Uterus (tissue), 4 donors: ENCODE data around the gene CD200R1L. TPM values are rescaled to one million over a fixed set of nuclear protein-coding genes. Genes with fewer than 3 reads are reported as not detected.

Source experiments
- DNase-seq, 2 donors: peaks; one replicate each; pipeline ENCODE4 v3.0.0-alpha.2; 2019 to 2020
- H3K27ac ChIP-seq, 2 donors: fragments of 200-600 bp; sonication (generic); 1 replicate in 1 of 2; 2 replicates in 1 of 2; pipeline ENCODE4 v1.5.1; 2016 to 2018
- H3K27me3 ChIP-seq, 2 donors: fragments of 200-600 bp; sonication (generic); one replicate each; pipeline ENCODE4 v1.5.1; 2018 to 2019; ENCODE audit warnings: control low read depth in 1 of 2
- H3K36me3 ChIP-seq, 2 donors: fragments of 200-600 bp; sonication (generic); one replicate each; pipeline ENCODE4 v1.5.1; 2019; ENCODE audit warnings: control low read depth in 1 of 2
- H3K4me1 ChIP-seq, 2 donors: fragments of 200-600 bp; sonication (generic); one replicate each; pipeline ENCODE4 v1.5.1; 2018 to 2019; ENCODE audit warnings: control low read depth in 1 of 2
- H3K4me3 ChIP-seq, 2 donors: fragments of 200-600 bp; sonication (generic); 1 replicate in 1 of 2; 2 replicates in 1 of 2; pipeline ENCODE4 v1.5.1; 2018 to 2019; ENCODE audit warnings: mild to moderate bottlenecking in 1 of 2
- H3K9me3 ChIP-seq, 2 donors: fragments of 200-600 bp; sonication (generic); one replicate each; pipeline ENCODE4 v1.5.1; 2019; ENCODE audit warnings: control low read depth in 1 of 2
- POLR2A ChIP-seq, 2 donors: fragments of 450-650 bp; IDR thresholded peaks; one replicate each; pipeline ENCODE4 v1.6.1; 2016; ENCODE audit warnings: antibody characterized with exemption in 2 of 2, mild to moderate bottlenecking in 1 of 2, moderate library complexity in 1 of 2
- intact Hi-C: fragments of 100-400 bp; cut with DNase I; formaldehyde crosslinking; loops from one replicate; pipeline ENCODE4 v1.15.1; 2023; ENCODE audit warnings: low total_unique reads
- total RNA-seq, 4 donors: library from RNA; depleted of rRNA in 3 of 4; stranded (reverse); fragments of >200 nt in 3 of 4; gene quantifications; one replicate each; pipeline versions ENCODE4 v1.1.0 to v1.2.4, GENCODE V29; 2014 to 2023
- TF ChIP-seq, protein P1 (sequence below), 4 experiments: fragments of 200-600 bp in 2 of 4; fragments of 450-650 bp in 2 of 4; sonication (generic) in 2 of 4; IDR thresholded peaks; one replicate each; pipeline ENCODE4 v1.5.1; 2016 to 2019; ENCODE audit warnings: antibody characterized with exemption in 4 of 4, mild to moderate bottlenecking in 2 of 4, moderate library complexity in 1 of 4
- donor health status: DM: yes; HTN: yes; CAD: no.

Gene CD200R1L
- total RNA-seq, 4 donors from 2014 or later, result not detected

DNA sequence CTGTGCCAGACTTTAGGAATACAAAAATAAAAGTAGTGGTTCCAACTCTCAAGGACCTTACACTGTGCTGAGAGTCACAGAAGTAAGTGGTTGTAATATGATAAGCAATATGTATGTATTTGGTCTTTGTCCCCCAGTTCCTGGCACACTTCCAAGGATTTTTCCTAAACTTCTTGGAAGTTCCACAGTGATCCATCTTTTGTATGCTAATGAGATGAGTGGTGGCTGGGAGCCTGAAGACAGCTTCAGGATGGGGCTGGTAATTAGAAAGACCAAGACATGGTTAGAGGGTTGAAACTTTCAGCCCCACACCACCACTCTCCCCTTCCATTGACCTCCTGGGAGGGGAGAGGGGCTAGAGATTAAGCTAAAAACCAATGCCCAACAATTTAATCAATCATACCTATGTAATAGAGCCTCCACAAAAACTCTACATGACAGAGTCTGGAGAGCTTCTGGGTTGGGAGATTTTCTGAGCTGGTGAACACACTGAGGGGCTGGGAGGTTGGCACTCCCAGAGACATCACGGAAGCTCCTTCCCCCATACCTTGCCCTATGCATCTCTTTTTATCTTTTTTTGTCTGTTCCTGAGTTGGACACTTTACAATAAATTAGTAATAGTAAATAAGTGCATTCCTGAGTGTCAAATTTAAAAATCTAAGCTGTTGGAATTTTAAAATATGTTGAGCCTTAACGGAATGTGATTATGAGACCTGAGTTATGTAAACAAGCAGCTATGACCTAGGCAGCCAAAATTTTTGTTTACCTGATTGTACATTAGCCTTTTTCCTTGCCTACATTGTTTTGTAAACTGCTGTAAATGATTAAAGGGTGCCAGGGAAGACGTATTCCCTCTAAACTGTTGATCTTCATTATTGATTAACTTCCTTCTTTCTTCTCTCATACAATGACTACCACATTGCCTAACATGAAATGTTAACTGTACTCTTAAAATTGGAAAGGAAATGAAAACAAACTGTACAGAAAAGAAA lies 24.3 kb downstream of the CD200R1L start:
- no peak for DNase-seq
- intact Hi-C loops, result loop anchor here (10.0 kb wide), 1 partner anchor 238 kb away; no protein-coding TSS in a partner anchor
- H3K27me3 ChIP-seq, result no peaks in the 10 kb centered on the region

GRCh38 chr3:112818289-112818688 lies 28.4 kb downstream of the CD200R1L start:
- DNase-seq, result no peak
- intact Hi-C loops, result no loop called here
- Histone ChIP-seq H3K36me3 (no peaks in the 10 kb centered on the region), H3K27me3 (no peaks in the 10 kb centered on the region), H3K9me3 (no peaks in the 10 kb centered on the region), H3K4me3 (no peak overlapping the region), H3K4me1 (peaks cover 0 to 4% of the 10 kb centered on the region in 2 donors), H3K27ac (no peak overlapping the region)
- TF ChIP-seq, protein P1, sequence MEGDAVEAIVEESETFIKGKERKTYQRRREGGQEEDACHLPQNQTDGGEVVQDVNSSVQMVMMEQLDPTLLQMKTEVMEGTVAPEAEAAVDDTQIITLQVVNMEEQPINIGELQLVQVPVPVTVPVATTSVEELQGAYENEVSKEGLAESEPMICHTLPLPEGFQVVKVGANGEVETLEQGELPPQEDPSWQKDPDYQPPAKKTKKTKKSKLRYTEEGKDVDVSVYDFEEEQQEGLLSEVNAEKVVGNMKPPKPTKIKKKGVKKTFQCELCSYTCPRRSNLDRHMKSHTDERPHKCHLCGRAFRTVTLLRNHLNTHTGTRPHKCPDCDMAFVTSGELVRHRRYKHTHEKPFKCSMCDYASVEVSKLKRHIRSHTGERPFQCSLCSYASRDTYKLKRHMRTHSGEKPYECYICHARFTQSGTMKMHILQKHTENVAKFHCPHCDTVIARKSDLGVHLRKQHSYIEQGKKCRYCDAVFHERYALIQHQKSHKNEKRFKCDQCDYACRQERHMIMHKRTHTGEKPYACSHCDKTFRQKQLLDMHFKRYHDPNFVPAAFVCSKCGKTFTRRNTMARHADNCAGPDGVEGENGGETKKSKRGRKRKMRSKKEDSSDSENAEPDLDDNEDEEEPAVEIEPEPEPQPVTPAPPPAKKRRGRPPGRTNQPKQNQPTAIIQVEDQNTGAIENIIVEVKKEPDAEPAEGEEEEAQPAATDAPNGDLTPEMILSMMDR (IDR thresholded peaks at IDR 0.05), result no peak
- TF ChIP-seq POLR2A (IDR thresholded peaks at IDR 0.05), result no peak

More for the DNA sequence above, 24.3 kb downstream of the CD200R1L start:
- Histone ChIP-seq H3K4me1 (no peaks in the 10 kb centered on the region), H3K9me3 (no peaks in the 10 kb centered on the region), H3K36me3 (no peaks in the 10 kb centered on the region), H3K4me3 (no peak overlapping the region), H3K27ac (no peak overlapping the region)
- TF ChIP-seq POLR2A (IDR thresholded peaks at IDR 0.05), result no peak
- TF ChIP-seq, protein P1 (IDR thresholded peaks at IDR 0.05), result no peak

DNA sequence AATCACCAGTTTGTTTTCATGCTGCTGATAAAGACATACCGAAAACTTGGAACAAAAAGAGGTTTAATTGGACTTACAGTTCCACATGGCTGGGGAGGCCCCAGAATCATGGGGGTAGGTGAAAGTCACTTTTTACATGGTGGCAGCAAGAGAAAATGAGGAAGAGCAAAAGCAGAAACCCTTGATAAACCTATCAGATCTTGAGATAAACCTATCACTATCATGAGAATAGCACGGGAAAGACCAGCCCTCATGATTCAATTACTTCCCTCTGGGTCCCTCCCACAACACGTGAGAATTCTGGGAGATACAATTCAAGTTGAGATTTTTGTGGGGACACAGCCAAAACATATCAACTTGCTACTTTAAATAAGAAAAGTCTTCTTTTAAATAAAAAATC lies 28.9 kb downstream of the CD200R1L start:
- Histone ChIP-seq H3K27me3 (no peaks in the 10 kb centered on the region), H3K27ac (no peak overlapping the region), H3K9me3 (no peaks in the 10 kb centered on the region), H3K4me3 (no peak overlapping the region), H3K36me3 (no peaks in the 10 kb centered on the region), H3K4me1 (peaks cover 0 to 4% of the 10 kb centered on the region in 2 donors)
- DNase-seq, result no peak
- no peak for TF ChIP-seq POLR2A (IDR thresholded peaks at IDR 0.05)
- TF ChIP-seq, protein P1 (IDR thresholded peaks at IDR 0.05), result no peak
- intact Hi-C loops, result no loop called here

GRCh38 chr3:112817271-112817670 lies 29.4 kb downstream of the CD200R1L start:
- Histone ChIP-seq H3K27me3 (no peaks in the 10 kb centered on the region), H3K36me3 (no peaks in the 10 kb centered on the region), H3K4me1 (peaks cover 0 to 4% of the 10 kb centered on the region in 2 donors), H3K4me3 (no peak overlapping the region), H3K9me3 (no peaks in the 10 kb centered on the region), H3K27ac (no peak overlapping the region)
- intact Hi-C loops, result no loop called here
- no peak for TF ChIP-seq POLR2A (IDR thresholded peaks at IDR 0.05)
- TF ChIP-seq, protein P1 (IDR thresholded peaks at IDR 0.05), result no peak
- no peak for DNase-seq

- no peak for DNase-seq
- H3K4me1 ChIP-seq, result peaks cover 0 to 4% of the 10 kb centered on the region in 2 donors
- intact Hi-C loops, result no loop called here
- no peak overlapping the region for H3K4me3 ChIP-seq
- no peaks in the 10 kb centered on the region for H3K9me3 ChIP-seq
- no peak overlapping the region for H3K27ac ChIP-seq
- no peaks in the 10 kb centered on the region for H3K27me3 ChIP-seq
- H3K36me3 ChIP-seq, result no peaks in the 10 kb centered on the region
- TF ChIP-seq POLR2A (IDR thresholded peaks at IDR 0.05), result no peak
- TF ChIP-seq, protein P1 (IDR thresholded peaks at IDR 0.05), result no peak
These were observed 30.7 kb downstream of the CD200R1L start for GRCh38 chr3:112815981-112816380.
